NOMO-1 treated with dmso at 0.1 percent for 144 hours (cell line): ENCODE results near the gene BIN1.

ENCODE experiments used
- DNase-seq: peaks from one replicate; lab custom pipeline; 2025; ENCODE audit not compliant: unreplicated experiment; lab: John Stamatoyannopoulos, UW

Gene BIN1

DNA sequence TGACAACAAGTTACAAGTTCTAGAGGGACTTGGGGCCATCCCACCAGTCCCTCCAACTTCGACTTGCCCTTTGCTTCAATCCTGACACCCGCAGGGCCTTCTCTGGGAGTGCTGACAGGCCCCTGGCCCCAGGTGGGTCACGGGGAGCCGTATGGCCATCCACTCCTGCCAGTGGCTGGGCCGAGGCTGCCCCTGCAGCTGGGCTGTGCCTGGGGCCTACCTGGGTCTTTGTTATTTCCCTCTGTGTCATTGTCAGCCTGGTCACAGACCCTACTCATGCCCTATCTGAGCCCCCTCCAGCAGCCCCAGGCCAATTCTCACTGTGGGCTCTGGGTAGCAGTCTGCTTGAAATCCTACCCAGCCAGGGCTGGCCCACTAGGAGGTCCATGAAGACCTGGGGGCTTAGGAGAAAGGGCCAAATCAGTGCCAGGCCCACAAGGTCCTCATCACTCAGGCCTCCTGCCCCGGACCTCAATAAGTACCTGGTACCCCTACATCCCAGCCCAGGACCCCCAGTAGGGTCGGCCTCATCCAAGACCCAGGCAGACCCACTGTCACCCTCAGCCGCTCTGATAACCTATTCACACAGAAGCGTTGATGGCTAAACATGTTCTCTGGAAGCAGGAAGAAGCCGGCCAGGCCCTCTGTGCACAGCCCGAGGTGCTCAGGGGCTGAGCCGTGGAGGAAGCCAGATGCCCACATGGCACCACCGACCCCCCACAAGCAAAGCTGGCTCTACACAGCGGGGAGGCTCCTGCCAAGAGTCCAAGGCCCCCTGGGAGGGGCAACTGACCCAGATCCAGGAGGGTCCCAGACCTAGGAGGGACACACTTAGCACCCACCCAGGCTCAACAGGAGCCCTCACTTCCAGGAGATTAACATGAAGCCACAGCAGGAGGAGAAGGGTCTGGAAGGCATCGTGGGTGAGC, 57.7 kb downstream of the BIN1 start:
- DNase-seq, result no peak

GRCh38 chr2:127048618-127048935, 58.4 kb downstream of the BIN1 start:
- DNase-seq, result no peak

DNA sequence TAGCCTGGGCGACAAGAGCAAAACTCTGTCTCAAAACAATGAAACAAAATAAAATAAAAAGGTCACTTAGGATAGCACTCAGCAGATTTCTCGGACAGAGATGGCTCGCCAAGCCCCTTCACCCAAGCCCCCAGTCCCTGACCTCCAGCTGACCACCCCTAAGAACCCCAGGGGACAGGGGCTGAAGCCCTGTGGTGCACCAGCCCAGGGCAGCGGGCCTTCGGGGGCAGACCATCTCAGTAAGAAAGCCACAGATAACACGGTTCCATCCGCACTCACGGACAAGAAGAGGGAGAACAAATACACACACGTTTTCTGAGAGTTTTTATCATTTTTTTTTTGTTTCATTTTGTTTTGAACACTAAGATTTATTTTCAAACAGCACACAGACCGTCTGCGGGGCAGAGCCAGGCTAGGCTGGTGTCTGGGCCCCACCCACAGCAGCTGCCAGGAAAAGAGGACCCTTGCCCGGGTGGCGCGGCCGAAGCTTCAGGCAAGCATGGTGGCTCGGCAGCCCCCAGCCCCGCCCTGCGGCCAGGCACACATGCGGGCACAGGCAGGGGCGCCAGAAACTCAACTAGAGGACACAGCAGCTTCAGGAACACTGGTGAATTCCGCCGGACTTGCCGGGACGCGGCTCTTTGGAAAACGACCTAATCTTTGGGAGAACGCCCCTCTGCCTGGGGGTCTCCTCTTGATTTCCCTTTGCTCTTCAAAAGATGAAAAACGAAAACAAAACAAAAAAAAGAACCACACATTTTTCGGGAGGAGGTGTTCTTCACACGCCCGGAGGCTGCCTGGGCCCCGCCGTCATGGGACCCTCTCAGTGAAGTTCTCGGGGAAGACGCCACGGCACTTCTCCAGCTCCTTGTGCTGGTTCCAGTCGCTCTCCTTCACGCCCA, 59.0 kb downstream of the BIN1 start:
- no peak for DNase-seq

GRCh38 chr2:127047054-127047453, 59.9 kb downstream of the BIN1 start:
- DNase-seq, result no peak

DNA sequence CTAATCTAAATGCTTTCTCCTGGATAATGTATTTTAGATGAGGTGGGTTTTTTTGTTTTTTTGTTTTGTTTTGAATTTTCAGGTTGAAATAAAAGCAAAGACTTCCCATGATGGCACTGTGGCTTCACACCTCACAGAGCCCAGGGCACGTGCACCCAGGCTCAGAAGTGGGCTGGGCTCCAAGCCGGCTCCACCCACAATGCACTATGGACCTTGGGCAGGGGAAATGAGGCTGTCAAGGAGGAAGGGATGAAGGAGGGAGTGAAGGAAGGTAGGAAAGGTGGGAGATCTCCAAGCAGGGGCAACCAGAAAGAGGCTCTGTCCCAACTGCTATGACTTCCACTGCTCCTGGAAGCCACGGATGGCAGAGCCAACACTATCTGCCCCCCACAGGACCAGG, 60.4 kb downstream of the BIN1 start:
- no peak for DNase-seq

GRCh38 chr2:127045792-127046501, 61.0 kb downstream of the BIN1 start:
- DNase-seq, result no peak

DNA sequence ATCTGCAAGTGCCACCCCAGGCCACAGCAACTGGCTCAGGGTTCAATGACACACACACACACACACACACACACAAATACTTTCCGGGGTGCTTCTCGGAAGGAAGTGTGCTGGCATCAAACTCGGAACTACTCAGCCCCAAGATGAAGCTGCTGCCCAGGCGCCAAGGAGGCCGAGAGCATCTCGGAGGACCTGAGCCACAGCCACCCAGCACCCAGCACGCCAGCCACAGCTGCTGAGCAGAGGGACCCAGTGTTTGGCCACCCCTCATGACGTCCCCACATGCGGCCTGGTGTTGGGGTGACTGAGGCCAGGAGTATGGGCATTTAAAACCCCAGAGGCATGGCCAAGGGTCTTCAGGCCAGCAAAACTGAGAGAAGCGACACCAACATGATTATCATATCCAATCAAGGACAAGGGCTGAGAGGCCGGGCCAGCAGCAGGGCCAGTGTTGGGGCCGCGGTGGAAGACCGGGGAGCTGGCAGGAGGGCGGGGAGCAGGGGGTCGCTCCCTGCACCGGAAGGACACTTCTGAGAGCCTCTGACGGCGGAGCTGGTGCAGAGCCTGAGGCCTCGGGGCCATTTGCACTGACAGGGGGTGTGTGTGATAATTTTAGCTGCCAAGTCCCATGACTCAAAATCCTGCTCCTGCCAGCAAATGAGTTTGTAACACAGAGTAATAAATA, 61.8 kb downstream of the BIN1 start:
- no peak for DNase-seq

DNA sequence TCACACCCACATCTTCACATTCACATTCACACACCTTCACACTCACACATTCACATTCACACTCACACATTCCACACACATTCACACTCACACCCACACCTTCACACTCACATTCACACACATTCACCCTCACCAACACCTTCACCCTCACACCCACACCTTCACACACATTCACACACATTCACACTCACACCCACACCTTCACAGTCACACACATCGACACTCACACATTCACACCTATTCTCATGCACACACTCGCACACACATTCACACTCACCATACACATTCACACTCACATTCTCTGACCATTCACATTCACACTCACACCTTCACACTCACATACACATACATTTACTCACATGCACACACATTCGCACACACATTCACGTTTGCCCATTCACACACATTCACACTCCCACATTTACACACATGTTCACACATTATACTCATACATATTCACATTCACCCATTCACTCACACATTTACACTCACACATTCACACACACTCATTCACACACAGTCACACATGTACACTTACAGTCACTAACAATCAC, 62.7 kb downstream of the BIN1 start:
- DNase-seq, result no peak

GRCh38 chr2:127043367-127044164, 63.4 kb downstream of the BIN1 start:
- no peak for DNase-seq

GRCh38 chr2:127041259-127041970, 65.5 kb downstream of the BIN1 start:
- DNase-seq, result no peak

- no peak for DNase-seq
These were observed 66.8 kb downstream of the BIN1 start for GRCh38 chr2:127040169-127040568.

DNA sequence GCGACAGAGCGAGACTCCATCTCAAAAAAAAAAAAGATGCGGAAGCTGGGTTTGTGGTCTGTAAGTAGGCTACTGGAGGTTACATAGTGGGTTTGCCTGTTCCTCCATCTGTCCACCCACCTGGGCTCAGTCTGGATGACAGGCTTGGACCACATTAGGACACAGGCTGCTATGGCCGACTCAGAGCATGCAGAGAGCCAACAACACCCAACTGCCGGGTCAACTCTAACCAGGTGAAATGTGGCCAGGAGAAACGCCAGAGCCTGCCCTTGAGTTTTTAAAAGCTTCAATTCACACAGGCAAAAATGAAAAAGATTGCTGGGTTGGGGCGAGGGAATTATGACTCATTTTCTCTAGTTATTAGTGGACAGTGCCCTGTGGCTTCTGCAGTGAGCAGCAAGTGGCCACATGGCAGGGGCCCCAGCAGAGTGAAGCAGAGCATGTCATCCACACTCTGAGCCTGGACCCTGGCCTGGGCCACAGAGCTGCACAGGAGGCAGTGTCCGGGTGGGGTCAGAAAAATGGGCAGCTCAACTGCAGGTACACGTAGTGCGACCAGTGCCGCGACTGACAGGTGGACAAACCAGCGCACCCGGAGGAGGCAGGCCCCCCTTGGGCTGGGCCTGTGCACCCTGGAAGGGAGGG, 67.4 kb downstream of the BIN1 start:
- no peak for DNase-seq

GRCh38 chr2:127037476-127037875, 69.5 kb downstream of the BIN1 start:
- DNase-seq, result no peak

DNA sequence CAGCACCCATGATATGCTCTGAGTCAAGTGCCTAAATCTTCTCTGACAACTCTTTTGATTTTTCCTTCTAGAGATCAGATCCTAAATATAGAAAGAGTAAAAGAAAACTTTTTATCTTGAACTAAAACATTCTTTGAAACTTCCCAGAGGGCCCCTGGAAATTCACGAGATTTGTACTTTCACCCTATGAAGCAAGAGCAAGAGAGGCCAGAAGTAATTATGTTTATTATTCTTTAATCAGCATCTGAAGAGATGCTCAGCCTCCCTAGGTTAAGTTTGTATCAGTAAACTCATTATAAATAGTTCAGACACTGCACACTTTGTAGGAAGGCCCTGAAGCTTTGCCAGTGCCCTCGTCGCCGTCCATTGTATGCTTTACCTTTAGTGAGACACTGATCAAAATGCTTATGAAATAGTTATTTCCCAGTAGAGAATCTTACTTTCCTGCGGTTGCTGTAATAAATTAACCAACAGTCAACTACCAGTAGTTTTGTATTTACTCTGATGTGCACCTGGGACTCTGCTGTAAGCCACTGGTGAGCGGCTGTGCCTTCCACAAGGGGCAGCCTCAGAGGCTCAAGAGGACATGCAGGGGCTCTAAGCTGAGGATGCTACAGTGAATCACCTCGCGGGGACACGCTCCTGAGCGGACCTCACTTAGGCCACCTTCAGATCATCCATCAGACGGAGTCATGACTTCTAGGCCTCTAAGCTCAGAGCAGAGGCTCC, 71.9 kb downstream of the BIN1 start:
- DNase-seq, result no peak

DNA sequence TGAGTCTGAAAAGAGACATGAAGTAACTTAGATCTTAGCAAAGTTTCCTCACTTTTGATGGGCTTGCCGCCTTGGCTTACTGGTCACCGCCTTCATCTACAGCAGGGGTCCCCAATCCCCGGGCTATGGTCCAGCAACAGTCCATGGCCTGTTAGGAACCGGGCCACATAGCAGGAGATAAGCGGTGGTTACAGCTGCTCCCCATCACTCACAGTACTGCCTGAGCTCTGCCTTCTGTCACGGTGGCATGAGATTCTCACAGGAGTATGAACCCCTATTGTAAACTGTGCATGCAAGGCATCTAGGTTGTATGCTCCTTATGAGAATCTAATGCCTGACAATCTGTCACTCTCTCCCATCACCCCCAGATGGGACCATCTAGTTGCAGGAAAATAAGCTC, 72.9 kb downstream of the BIN1 start:
- no peak for DNase-seq

GRCh38 chr2:127032621-127033020, 74.3 kb downstream of the BIN1 start:
- DNase-seq, result no peak

DNA sequence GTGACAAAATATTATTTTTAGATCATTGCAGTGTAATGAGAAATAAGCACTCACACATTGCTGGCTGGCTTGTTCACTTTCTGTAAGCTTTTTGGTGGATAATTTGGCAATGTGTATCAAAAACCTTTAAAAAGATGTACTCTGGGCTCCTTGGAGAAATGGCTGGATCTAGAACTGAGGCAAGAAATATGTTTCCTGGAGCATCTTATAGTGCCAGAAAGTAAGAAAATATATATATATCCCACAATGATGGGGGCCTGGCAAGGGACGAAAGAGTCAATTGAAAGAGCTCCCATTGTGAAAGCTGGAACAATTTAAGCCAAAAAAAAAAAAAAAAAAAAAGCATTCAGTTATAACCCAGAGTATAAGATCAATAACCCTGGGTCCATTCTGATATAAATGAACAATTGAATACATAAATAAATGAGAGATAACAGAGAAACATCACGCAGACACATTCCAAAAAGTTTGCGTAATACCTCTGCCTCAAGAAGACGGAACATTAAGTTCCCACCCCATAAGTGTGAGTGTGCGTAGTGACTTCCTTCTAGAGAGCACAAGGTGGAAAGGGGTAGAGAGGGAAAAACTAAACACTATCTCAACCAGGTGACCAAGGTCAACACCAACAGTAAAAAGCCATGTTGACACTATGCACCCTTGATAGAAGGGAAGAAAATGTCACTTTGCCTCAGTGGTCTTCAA, 77.5 kb downstream of the BIN1 start:
- DNase-seq, result no peak
